Brain pericyte (primary cell): ENCODE measurements around the gene MBNL2.

Source experiments
- DNase-seq: peaks from one replicate; pipeline ENCODE4 v3.0.0-alpha.2; 2012; ENCODE audit warnings: low read depth, low spot score

Gene MBNL2

GRCh38 chr13:97381189-97381588 is 159.1 kb downstream of the MBNL2 start:
- no peak for DNase-seq

- DNase-seq: no peak
Observed at GRCh38 chr13:97382276-97382675, 160.1 kb downstream of the MBNL2 start.

- no peak for DNase-seq
Observed at GRCh38 chr13:97384371-97384770, 162.2 kb downstream of the MBNL2 start.

DNA sequence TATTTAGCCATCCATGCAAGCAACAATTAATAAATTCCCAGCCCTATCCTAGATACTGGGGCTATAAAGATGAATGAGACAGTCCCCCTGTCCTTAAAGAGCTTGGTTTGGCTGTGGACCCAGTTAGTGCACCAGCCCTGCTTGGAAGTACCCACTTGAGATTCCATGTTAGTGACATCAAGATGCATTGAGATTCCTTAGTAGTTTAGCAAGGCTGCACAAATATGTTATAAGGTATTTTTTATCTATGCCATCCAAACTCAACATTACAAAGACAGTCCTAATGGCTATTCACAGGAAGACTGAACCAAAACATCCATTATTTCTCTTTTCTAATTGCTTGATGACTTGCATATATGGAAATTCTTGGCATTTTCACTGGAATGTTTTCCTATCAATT is 163.0 kb downstream of the MBNL2 start:
- no peak for DNase-seq

GRCh38 chr13:97385854-97386253 is 163.7 kb downstream of the MBNL2 start:
- DNase-seq: no peak

- no peak for DNase-seq
Observed at GRCh38 chr13:97386801-97387484, 164.8 kb downstream of the MBNL2 start.

- no peak for DNase-seq
Observed at GRCh38 chr13:97387485-97387839, 165.3 kb downstream of the MBNL2 start.

GRCh38 chr13:97387890-97388289 is 165.8 kb downstream of the MBNL2 start:
- DNase-seq: no peak

DNA sequence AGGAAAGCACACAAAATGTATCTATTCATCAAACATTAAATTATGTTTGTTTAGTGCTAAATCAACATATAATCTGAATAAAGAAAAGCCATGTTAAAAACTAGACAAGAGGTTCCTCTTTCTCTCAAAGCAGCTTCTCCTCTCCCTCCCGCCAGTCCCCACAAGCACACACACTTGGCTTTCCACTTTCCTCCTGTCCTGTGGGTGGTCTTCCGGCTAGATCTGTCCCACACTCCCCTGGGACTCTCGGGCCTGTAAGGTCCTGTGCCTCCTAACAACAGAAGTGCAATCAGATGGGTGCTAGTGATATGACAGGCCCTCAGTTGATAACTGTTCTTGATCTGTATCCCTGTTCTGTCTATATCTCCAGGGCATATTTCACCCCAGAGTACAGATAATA is 166.2 kb downstream of the MBNL2 start:
- no peak for DNase-seq

- no peak for DNase-seq
Observed at GRCh38 chr13:97390941-97391600, 168.9 kb downstream of the MBNL2 start.

DNA sequence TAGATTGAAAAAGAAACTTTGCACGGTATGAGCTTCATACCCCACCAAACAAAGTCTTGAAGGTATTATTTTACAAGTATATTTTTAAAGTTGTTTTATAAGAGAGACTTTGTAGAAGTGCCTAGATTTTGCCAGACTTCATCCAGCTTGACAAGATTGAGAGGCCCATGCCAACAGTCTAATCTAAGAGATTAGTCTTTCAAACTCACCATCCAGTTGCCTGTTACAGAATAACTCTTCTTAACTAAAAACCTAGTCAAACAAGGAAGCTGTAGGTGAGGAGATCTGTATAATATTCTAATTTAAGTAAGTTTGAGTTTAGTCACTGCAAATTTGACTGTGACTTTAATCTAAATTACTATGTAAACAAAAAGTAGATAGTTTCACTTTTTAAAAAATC is 169.9 kb downstream of the MBNL2 start:
- no peak for DNase-seq

DNA sequence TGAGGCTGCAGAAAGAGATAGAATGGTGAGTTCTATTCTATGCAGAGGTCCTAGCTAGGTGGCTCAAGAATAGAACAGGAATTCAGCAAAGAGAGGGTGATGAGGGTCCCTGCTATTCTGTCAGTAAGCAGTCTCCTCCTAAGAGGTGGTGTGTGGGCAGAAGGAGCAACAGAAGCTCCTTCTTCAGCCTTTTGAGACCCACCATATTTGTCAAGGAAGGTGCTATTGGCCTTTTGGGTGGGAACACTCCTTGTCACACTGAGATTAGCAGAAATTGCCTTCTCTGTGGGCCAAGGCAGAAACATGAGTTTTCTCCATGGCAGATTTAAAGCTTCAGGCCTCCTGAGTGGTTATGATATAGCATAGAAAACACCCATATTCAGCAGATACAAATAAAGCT is 172.4 kb downstream of the MBNL2 start:
- no peak for DNase-seq

- DNase-seq: no peak
Observed at GRCh38 chr13:97395447-97396136, 173.5 kb downstream of the MBNL2 start.

- DNase-seq: no peak
Observed at GRCh38 chr13:97397267-97397666, 175.1 kb downstream of the MBNL2 start.

DNA sequence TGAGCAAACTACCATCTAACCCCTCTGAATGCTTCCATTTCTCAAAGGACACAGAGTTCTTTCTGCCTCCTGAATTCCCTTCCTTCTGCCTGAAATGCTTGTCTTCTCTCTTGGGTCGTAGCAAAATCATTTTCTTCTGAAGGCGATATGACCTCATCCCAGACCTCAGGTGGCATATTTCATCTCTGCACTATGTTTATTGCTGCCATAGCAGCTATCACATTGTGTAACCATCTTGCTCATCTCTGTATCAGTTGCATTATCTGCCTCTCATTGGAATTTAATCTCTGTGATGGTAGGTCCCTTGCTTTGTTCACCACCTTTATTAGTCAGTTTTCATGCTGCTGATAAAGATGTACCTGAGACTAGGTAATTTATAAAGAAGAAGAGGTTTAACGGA is 179.3 kb downstream of the MBNL2 start:
- DNase-seq: no peak

- DNase-seq: no peak
Observed at GRCh38 chr13:97403893-97404750, 182.0 kb downstream of the MBNL2 start.

GRCh38 chr13:97407540-97407939 is 185.4 kb downstream of the MBNL2 start:
- DNase-seq: no peak

DNA sequence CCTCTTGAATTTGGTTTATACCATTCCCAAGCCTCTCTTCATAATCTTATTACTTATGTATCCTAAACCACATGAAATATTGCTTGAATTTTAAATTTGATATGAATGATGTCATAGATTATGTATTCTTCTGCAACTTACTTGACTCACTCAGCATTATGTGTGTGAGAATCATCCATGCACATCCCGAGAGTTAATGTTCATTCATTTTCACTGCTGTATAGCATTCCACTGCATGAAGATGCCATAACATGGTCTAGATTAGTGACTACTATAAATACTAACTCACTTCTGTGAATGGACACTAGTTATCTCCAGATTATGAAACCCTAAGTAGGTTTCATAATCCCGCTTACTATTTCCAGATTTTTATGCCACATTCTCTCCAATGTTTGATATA is 186.8 kb downstream of the MBNL2 start:
- DNase-seq: no peak

GRCh38 chr13:97411984-97412383 is 189.9 kb downstream of the MBNL2 start:
- DNase-seq: no peak

GRCh38 chr13:97413694-97414093 is 191.6 kb downstream of the MBNL2 start:
- DNase-seq: no peak

GRCh38 chr13:97414392-97414791 is 192.3 kb downstream of the MBNL2 start:
- no peak for DNase-seq

GRCh38 chr13:97417698-97418097 is 195.6 kb downstream of the MBNL2 start:
- DNase-seq: no peak
